ENCODE results near the gene DYNC2H1.

GRCh38 chr11:103528046-103528445, 418.8 kb downstream of the DYNC2H1 start:
- TF ChIP-seq CTCF (IDR thresholded peaks at IDR 0.05; ENCODE audit: low read depth, low read length) (no peak), EZH2phosphoT487 (IDR thresholded peaks at IDR 0.05; ENCODE audit: low read depth) (no peak)
